Heart left ventricle (tissue), 16 donors: ENCODE measurements around the gene RAD51B. TPM values are rescaled to one million over a fixed set of nuclear protein-coding genes. Genes with fewer than 3 reads are reported as not detected.
A peak's percentile ranks its signal among the peaks of the same experiment; 100 is the strongest.

Experiments
- ATAC-seq, 4 donors: fragments of 200-7000 bp; cut with Tn5 transposase; one replicate each; pipeline ENCODE4 v1.9.1; 2020 to 2022; ENCODE audit warnings: moderate library complexity in 4 of 4, mild to moderate bottlenecking in 3 of 4, moderate number of reproducible peaks in 1 of 4
- DNase-seq, 5 donors: peaks; one replicate each; pipeline ENCODE4 v3.0.0-alpha.2; 2020
- H3K27ac ChIP-seq, 12 donors: fragments of 200-600 bp; sonication (generic) in 4 of 12; one replicate each; pipeline versions ENCODE4 v1.5.0 to v1.8.0; 2016 to 2022; ENCODE audit warnings: mild to moderate bottlenecking in 2 of 12
- H3K27me3 ChIP-seq, 9 donors: fragments of 200-600 bp; sonication (generic) in 2 of 9; one replicate each; pipeline versions ENCODE4 v1.5.1 to v1.8.0; 2016 to 2022; ENCODE audit warnings: mild to moderate bottlenecking in 3 of 9
- H3K36me3 ChIP-seq, 9 donors: fragments of 200-600 bp; sonication (generic) in 2 of 9; one replicate each; pipeline versions ENCODE4 v1.5.0 to v1.8.0; 2018 to 2022; ENCODE audit warnings: mild to moderate bottlenecking in 2 of 9
- H3K4me1 ChIP-seq, 12 donors: fragments of 200-600 bp; sonication (generic) in 4 of 12; one replicate each; pipeline versions ENCODE4 v1.5.0 to v1.8.0; 2016 to 2022; ENCODE audit warnings: mild to moderate bottlenecking in 3 of 12
- H3K4me3 ChIP-seq, 12 donors: fragments of 200-600 bp; sonication (generic) in 4 of 12; one replicate each; pipeline versions ENCODE4 v1.5.0 to v1.8.0; 2017 to 2022; ENCODE audit warnings: mild to moderate bottlenecking in 9 of 12, moderate library complexity in 4 of 12
- H3K9me3 ChIP-seq, 12 donors: fragments of 200-600 bp; sonication (generic) in 4 of 12; one replicate each; pipeline versions ENCODE4 v1.5.0 to v1.8.0; 2016 to 2022; ENCODE audit warnings: mild to moderate bottlenecking in 1 of 12
- CTCF ChIP-seq, 12 donors: fragments of 200-600 bp; sonication (generic) in 4 of 12; IDR thresholded peaks; one replicate each; pipeline versions ENCODE4 v1.5.0 to v1.8.0; 2018 to 2022; ENCODE audit warnings: antibody characterized with exemption in 12 of 12, mild to moderate bottlenecking in 5 of 12
- POLR2A ChIP-seq, 2 donors: fragments of 450-650 bp; IDR thresholded peaks; one replicate each; pipeline ENCODE4 v1.6.1; 2017; ENCODE audit warnings: antibody characterized with exemption in 2 of 2, mild to moderate bottlenecking in 2 of 2, moderate library complexity in 2 of 2
- WGBS, 4 donors: extraction: QIAGEN DNeasy Blood & Tissue Kit in 2 of 4; methylation state at CpG; one replicate each; pipeline versions ENCODE4 v1.1.5 to v1.1.7; 2013 to 2018; 5-methylcytosine and 5-hydroxymethylcytosine counted together
- intact Hi-C, 10 donors: fragments of 100-400 bp; cut with DNase I; formaldehyde crosslinking; loops; one replicate each; pipeline versions ENCODE4 v1.11.1 to v1.14.2; 2022
- polyA plus RNA-seq, 2 donors: library from polyadenylated mRNA; stranded (reverse); fragments of 200-250 nt; gene quantifications; one replicate each; pipeline ENCODE4 v1.2.3, GENCODE V29; 2013
- total RNA-seq, 9 donors: library from RNA; depleted of rRNA in 2 of 9; stranded (reverse); fragments of >200 nt in 2 of 9; fragmentation: NEBNext Ultra II Directional in 3 of 9; extraction: Animal tissue kit (Norgen Biotek cat#: 25700) in 3 of 9; gene quantifications; one replicate each; pipeline versions ENCODE4 v1.1.0 to v1.2.4, GENCODE V29; 2016 to 2023
- donor health status: ischemic (EF 13 %, LVEDD 7.1; RV severe dilation, severe dysfunction).
- donor health status: healthy with polysubstance abuse.
- donor health status: DM: no; HTN: yes; CAD: no.
- donor health status: DM: no; HTN: no; CAD: no.
- donor health status: ischemic (EF 25% LVEDD 6.9; RV normal size, moderate dysfunction).
- donor health status: ischemic (EF 25% LVEDD 5.7; RV mildly dilated, moderate dysfunction).
- donor health status: healthy.
- donor health status: DM: yes; HTN: yes; CAD: no.
- donor health status: ischemic (EF 35%, LVEDD 5.7; RV mildly dilated, moderate dysfunction).
- donor health status: nonischemic (EF 11% LVEDD 7.7; RV severe dilation, severe dysfunction).
- donor health status: DM: yes; HTN: yes; CAD: no.
- donor health status: PGD.
- donor health status: ischemic (EF 29% LVEDD 5.4; RV normal size, mild dysfunction).
- donor health status: nonischemic (EF 23%, LVEDD 6.1; RV moderate dilation, normal function).

The RAD51B gene
- total and polyA plus RNA-seq, 11 donors = 1.3 to 11.3 (median 3.2) TPM

GRCh38 chr14:68039593-68039992 lies 220.0 kb downstream of the RAD51B start:
- H3K4me3 ChIP-seq = no peak overlapping the region
- no peaks in the 10 kb centered on the region for H3K36me3 ChIP-seq
- TF ChIP-seq CTCF (IDR thresholded peaks at IDR 0.05) (no peak), POLR2A (IDR thresholded peaks at IDR 0.05) (no peak)
- peak overlapping the region in 1 of 12 donors; percentile 82 for H3K27ac ChIP-seq
- intact Hi-C loops = no loop called here
- DNase-seq (no peak), ATAC-seq (no peak)
- H3K9me3 ChIP-seq = no peaks in the 10 kb centered on the region
- no peaks in the 10 kb centered on the region for H3K27me3 ChIP-seq
- H3K4me1 ChIP-seq = peaks cover 0 to 21% (median 5%) of the 10 kb centered on the region in 12 donors

DNA sequence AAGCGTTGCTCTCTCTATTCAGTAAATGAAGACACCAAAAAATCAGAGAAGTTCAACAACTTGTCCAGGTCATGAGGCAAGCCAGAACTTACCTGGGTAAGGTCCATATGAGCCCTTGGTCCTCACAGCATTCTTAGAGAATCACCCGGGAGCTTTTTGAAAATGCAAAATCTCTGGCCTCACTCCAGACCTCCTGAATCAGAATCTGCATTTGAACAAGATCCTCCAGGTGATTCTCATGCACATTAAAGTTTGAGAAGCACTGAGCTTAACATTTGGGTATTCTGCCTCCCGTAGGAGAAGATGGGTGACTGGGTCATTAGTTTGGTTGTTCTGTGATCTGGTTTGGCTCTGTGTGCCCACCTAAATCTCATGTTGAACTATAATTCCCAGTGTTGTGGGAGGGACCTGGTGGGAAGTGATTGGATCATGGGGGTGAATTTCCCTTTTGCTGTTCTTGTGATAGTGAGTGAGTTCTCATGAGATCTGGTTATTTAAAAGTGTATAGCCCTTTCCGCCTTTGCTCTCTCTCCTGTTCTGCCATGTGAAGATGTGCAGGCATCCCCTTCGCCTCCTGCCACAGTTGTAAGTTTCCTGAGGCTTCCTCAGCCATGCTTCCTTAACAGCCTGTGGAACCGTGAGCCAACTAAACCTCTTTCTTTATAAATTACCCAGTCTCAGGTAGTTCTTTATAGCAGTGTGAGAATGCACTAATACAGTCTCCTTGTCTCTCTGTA lies 221.2 kb downstream of the RAD51B start:
- Histone ChIP-seq H3K36me3 (no peaks in the 10 kb centered on the region), H3K27me3 (no peaks in the 10 kb centered on the region), H3K4me1 (peaks cover 0 to 28% (median 5%) of the 10 kb centered on the region in 12 donors), H3K9me3 (no peaks in the 10 kb centered on the region), H3K27ac (peak overlapping the region in 1 of 12 donors; percentile 82), H3K4me3 (no peak overlapping the region)
- DNase-seq (no peak), ATAC-seq (no peak)
- TF ChIP-seq CTCF (IDR thresholded peaks at IDR 0.05) (no peak), POLR2A (IDR thresholded peaks at IDR 0.05) (no peak)
- intact Hi-C loops = no loop called here
- WGBS, 4 donors = 92 to 94% (median 93%) methylated on average over 6 of the region's 6 CpGs

DNA sequence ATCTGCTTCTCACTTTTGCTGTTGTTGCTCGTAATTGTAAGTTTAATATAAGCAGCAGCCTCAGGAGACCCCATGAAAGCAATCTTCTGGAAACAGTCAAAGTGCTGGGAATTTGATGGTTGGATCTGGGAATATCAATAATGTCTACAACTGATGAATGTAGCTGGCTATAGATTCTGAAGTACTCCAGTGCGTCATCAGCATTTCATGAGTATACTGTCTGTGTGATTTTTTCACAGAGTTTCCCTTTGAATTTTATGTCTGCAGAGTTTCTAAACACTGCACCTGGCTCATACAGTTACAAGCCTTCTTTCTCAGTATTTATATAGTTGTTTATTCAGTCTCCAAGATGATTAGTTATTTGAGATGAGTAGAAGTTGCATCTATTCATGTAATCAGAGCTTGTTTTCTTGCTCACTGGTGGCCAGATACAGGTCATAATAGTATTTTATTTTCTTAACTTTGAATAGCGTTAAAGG lies 222.3 kb downstream of the RAD51B start:
- Histone ChIP-seq H3K27ac (peak overlapping the region in 1 of 12 donors; percentile 82), H3K4me3 (no peak overlapping the region)

More for the DNA sequence above, 222.3 kb downstream of the RAD51B start:
- WGBS, 4 donors = 92 to 96% (median 94%) methylated on average over 3 of the region's 3 CpGs
- Histone ChIP-seq H3K9me3 (no peaks in the 10 kb centered on the region), H3K27me3 (no peaks in the 10 kb centered on the region), H3K36me3 (no peaks in the 10 kb centered on the region), H3K4me1 (peaks cover 0 to 29% (median 5%) of the 10 kb centered on the region in 12 donors)
- DNase-seq (no peak), ATAC-seq (no peak)
- TF ChIP-seq POLR2A (IDR thresholded peaks at IDR 0.05) = no peak
- TF ChIP-seq CTCF (IDR thresholded peaks at IDR 0.05) = no peak
- intact Hi-C loops = no loop called here
